Uterus (tissue), 4 donors: ENCODE data around the gene G6PC2. TPM values are rescaled to one million over a fixed set of nuclear protein-coding genes. Genes with fewer than 3 reads are reported as not detected.

Source experiments
- DNase-seq, 2 donors: peaks; one replicate each; pipeline ENCODE4 v3.0.0-alpha.2; 2019 to 2020
- H3K27ac ChIP-seq, 2 donors: fragments of 200-600 bp; sonication (generic); 1 replicate in 1 of 2; 2 replicates in 1 of 2; pipeline ENCODE4 v1.5.1; 2016 to 2018
- H3K27me3 ChIP-seq, 2 donors: fragments of 200-600 bp; sonication (generic); one replicate each; pipeline ENCODE4 v1.5.1; 2018 to 2019; ENCODE audit warnings: control low read depth in 1 of 2
- H3K36me3 ChIP-seq, 2 donors: fragments of 200-600 bp; sonication (generic); one replicate each; pipeline ENCODE4 v1.5.1; 2019; ENCODE audit warnings: control low read depth in 1 of 2
- H3K4me1 ChIP-seq, 2 donors: fragments of 200-600 bp; sonication (generic); one replicate each; pipeline ENCODE4 v1.5.1; 2018 to 2019; ENCODE audit warnings: control low read depth in 1 of 2
- H3K4me3 ChIP-seq, 2 donors: fragments of 200-600 bp; sonication (generic); 1 replicate in 1 of 2; 2 replicates in 1 of 2; pipeline ENCODE4 v1.5.1; 2018 to 2019; ENCODE audit warnings: mild to moderate bottlenecking in 1 of 2
- H3K9me3 ChIP-seq, 2 donors: fragments of 200-600 bp; sonication (generic); one replicate each; pipeline ENCODE4 v1.5.1; 2019; ENCODE audit warnings: control low read depth in 1 of 2
- CTCF ChIP-seq, 4 experiments: fragments of 200-600 bp in 2 of 4; fragments of 450-650 bp in 2 of 4; sonication (generic) in 2 of 4; IDR thresholded peaks; one replicate each; pipeline ENCODE4 v1.5.1; 2016 to 2019; ENCODE audit warnings: antibody characterized with exemption in 4 of 4, mild to moderate bottlenecking in 2 of 4, moderate library complexity in 1 of 4
- POLR2A ChIP-seq, 2 donors: fragments of 450-650 bp; IDR thresholded peaks; one replicate each; pipeline ENCODE4 v1.6.1; 2016; ENCODE audit warnings: antibody characterized with exemption in 2 of 2, mild to moderate bottlenecking in 1 of 2, moderate library complexity in 1 of 2
- intact Hi-C: fragments of 100-400 bp; cut with DNase I; formaldehyde crosslinking; loops from one replicate; pipeline ENCODE4 v1.15.1; 2023; ENCODE audit warnings: low total_unique reads
- total RNA-seq, 4 donors: library from RNA; depleted of rRNA in 3 of 4; stranded (reverse); fragments of >200 nt in 3 of 4; gene quantifications; one replicate each; pipeline versions ENCODE4 v1.1.0 to v1.2.4, GENCODE V29; 2014 to 2023
- donor health status: DM: yes; HTN: yes; CAD: no.

Gene G6PC2
- total RNA-seq, 4 donors from 2014 or later: 0.95 TPM; not detected in 3

- DNase-seq: no peak
- intact Hi-C loops: no loop called here
- H3K4me1 ChIP-seq: no peaks in the 10 kb centered on the region
- no peak overlapping the region for H3K4me3 ChIP-seq
- no peak for TF ChIP-seq POLR2A (IDR thresholded peaks at IDR 0.05)
- no peaks in the 10 kb centered on the region for H3K36me3 ChIP-seq
- H3K27ac ChIP-seq: no peak overlapping the region
- H3K27me3 ChIP-seq: no peaks in the 10 kb centered on the region
- H3K9me3 ChIP-seq: no peaks in the 10 kb centered on the region
Observed at GRCh38 chr2:168895771-168896170, 5.3 kb upstream of the G6PC2 start.

- intact Hi-C loops: no loop called here
- DNase-seq: no peak
- no peak for TF ChIP-seq CTCF (IDR thresholded peaks at IDR 0.05)
Observed at GRCh38 chr2:168896783-168897182, 4.3 kb upstream of the G6PC2 start.

GRCh38 chr2:168897449-168897848, 3.6 kb upstream of the G6PC2 start:
- TF ChIP-seq CTCF (IDR thresholded peaks at IDR 0.05) (no peak), POLR2A (IDR thresholded peaks at IDR 0.05) (no peak)

More at GRCh38 chr2:168896783-168897182, 4.3 kb upstream of the G6PC2 start:
- Histone ChIP-seq H3K27me3 (no peaks in the 10 kb centered on the region), H3K4me1 (no peaks in the 10 kb centered on the region), H3K4me3 (no peak overlapping the region), H3K36me3 (no peaks in the 10 kb centered on the region), H3K27ac (no peak overlapping the region), H3K9me3 (no peaks in the 10 kb centered on the region)

GRCh38 chr2:168903888-168904287, 2.8 kb downstream of the G6PC2 start:
- DNase-seq: no peak
- no peaks in the 10 kb centered on the region for H3K4me1 ChIP-seq

More at GRCh38 chr2:168897449-168897848, 3.6 kb upstream of the G6PC2 start:
- DNase-seq: no peak
- no peaks in the 10 kb centered on the region for H3K4me1 ChIP-seq
- no peaks in the 10 kb centered on the region for H3K36me3 ChIP-seq
- H3K4me3 ChIP-seq: no peak overlapping the region
- intact Hi-C loops: no loop called here
- H3K27ac ChIP-seq: no peak overlapping the region
- no peaks in the 10 kb centered on the region for H3K27me3 ChIP-seq
- no peaks in the 10 kb centered on the region for H3K9me3 ChIP-seq

GRCh38 chr2:168904358-168904757, 3.3 kb downstream of the G6PC2 start:
- intact Hi-C loops: no loop called here
- H3K4me3 ChIP-seq: no peak overlapping the region
- H3K27ac ChIP-seq: no peak overlapping the region
- no peaks in the 10 kb centered on the region for H3K9me3 ChIP-seq
- TF ChIP-seq POLR2A (IDR thresholded peaks at IDR 0.05): no peak
- TF ChIP-seq CTCF (IDR thresholded peaks at IDR 0.05): no peak
- no peaks in the 10 kb centered on the region for H3K27me3 ChIP-seq
- H3K36me3 ChIP-seq: no peaks in the 10 kb centered on the region
- H3K4me1 ChIP-seq: no peaks in the 10 kb centered on the region
- DNase-seq: no peak

More at GRCh38 chr2:168903888-168904287, 2.8 kb downstream of the G6PC2 start:
- Histone ChIP-seq H3K36me3 (no peaks in the 10 kb centered on the region), H3K9me3 (no peaks in the 10 kb centered on the region), H3K4me3 (no peak overlapping the region), H3K27ac (no peak overlapping the region), H3K27me3 (no peaks in the 10 kb centered on the region)
- intact Hi-C loops: no loop called here
- TF ChIP-seq CTCF (IDR thresholded peaks at IDR 0.05) (no peak), POLR2A (IDR thresholded peaks at IDR 0.05) (no peak)
